Measurements from ENCODE around the gene TMEM185B.
"Not testable (repeated sequence)": the region's sequence is repeated elsewhere in the genome, so short reads cannot be mapped to it uniquely, and the experiment has no call there.

Gene TMEM185B

DNA sequence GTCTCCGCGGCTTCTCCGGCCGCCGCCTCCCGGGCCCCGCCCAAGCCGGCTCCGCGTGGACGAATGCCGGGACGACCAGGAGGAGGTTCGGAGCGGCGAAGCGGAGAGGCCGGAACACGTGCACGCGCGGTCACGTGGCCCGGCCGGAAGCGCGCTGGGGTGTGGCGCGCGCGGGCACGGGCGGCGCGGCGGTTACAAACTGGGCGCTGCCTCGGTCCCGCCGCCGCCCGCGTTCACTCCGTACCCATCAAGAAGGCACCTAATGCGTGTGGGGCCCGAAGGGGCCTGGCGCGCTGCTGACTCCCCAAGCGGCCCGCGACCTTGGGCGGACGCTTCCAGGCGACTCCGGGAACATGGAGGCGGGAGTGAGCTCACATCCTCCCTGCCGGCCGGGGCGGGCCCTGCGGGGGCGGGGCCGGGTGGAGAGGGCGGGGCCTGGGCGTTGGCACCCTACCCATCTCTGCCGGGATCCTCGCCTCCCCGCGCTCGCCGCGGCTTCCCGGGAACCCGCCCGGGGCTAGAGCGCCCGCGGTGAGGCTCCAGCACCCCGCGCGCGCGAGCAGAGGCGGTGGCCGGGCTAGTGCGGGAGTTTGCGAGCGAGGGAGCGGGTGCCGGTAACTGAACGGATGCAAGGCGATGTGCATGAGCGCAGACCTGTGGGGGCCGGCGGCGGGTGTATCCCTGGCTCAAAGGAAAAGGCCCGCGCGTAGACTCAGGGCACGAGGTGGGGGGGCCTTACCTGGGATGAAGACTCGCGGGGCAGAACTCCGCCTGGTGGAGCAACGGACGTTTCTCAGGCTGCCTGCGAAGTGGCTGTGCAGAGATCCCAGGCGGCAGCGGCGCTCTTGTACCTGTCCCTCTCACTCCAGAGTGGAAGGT, at the start of gene TMEM185B:
TSS of gene TMEM185B (minus strand) at position 367 of the 879 bp plus-strand sequence. CDS start 424 bp downstream, outside the sequence.
- DNase-seq: peak; percentile 53

DNA sequence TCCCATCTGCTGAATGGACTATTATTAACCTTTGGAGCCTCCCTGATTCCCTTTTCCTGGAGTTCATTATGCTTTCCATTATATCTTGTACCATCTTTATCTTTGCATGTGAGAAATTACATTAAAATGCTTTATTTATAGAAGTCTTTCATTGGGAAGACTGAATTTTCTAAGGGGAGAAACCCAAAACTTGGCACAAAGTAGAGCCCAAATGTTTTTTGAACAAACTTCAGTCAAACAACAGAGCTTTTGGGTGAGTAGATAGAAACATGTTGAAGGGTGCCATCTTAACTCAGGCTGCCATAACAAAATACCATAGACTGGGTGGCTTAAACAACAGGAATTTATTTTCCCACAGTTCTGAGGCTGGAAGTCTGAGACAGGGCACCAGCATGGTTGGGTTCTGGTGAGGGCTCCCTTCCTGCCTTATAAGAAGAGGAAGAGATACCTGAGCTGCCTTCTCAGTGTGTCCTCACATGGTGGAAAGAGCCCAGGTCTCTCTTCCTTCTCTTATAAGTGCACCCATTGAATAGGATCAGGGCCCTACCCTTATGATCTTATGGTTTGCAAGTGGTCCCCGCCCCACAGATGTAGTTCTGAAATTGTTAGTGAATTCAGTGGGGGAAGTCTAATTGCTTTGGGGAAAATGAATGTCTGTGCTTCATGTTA, 48.6 kb upstream of the TMEM185B start:
- no peak for DNase-seq

DNA sequence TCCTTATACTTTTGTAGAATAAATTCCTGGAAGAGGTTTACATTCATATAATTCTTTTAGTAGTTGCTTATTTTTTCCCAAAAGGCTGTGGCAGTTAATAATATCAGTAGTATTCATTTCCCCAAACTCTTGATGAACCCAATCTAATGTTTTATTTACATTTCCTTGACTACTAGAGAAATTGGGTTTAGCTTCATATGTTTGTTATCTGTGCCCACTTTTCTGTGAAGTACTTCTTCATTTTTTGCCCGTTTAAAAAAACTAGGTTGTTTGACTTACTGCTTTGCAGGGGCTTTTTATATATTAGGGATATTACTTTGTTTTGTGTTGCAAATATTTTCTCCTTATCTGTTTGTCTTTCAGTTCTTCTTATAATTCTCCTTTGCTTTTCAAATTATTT, 46.6 kb upstream of the TMEM185B start:
- no peak for DNase-seq

DNA sequence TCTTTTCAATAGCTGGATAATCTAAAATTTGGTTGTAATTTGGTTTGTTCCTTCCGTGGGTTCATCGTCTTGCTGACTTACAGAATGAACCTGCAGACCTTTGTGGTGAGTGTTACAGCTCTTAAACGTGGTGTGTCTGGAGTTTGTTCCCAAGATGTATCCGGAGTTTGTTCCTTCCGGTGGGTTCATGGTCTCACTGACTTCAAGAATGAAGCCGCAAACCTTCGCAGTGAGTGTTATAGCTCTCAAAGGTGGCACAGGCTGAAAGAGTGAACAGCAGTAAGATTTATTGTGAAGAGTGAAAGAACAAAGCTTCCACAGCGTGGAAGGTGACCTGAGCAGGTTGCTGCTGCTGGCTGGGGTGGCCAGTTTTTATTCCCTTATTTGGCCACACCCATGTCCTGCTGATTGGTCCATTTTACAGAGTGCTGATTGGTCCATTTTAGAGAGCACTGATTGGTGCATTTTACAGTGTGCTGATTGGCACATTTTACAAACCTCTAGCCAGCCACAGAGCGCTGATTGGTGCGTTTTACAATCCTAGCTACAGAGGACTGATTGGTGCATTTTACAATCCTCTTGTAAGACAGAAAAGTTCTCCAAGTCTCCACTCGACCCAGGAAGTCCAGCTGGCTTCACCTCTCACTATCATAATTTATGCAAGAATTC, 46.0 kb upstream of the TMEM185B start:
- no peak for DNase-seq

DNA sequence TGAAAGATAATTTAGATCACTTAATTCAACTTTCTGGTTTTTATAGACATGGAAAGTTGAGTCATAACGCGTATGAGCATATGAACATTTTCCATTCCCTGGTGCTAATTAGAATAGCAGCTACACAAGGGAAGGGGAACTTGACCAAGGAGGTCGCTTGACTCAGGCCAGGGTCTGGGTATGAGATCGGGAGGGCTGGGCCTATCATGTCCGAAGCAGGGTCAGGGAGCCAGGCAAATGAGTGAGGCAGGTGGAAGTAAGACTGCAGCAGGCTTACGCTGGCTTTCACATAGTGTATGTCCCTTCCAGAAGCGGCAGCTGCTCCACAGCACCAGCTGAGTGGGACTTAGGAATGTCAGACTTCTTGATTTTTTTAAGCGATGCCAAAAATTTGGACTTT, 44.1 kb upstream of the TMEM185B start:
- DNase-seq: no peak

DNA sequence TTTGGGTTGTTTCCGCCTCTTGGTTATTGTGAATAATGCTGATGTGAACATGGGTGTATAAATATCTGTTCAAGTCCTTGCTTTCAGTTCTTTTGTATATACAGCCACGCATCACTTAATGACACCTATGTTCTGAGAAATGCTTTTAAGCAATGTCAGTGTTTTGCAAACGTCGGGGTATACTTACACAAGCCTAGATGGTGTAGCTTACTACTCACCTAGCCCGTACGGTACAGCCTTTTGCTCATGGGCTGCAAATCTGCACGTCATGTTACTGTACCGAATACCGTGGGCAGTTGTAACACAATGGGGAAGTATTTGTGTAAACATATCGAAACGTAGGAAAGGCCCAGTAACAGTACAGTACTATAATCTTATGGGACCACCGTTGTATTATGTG, 41.8 kb upstream of the TMEM185B start:
- no peak for DNase-seq

DNA sequence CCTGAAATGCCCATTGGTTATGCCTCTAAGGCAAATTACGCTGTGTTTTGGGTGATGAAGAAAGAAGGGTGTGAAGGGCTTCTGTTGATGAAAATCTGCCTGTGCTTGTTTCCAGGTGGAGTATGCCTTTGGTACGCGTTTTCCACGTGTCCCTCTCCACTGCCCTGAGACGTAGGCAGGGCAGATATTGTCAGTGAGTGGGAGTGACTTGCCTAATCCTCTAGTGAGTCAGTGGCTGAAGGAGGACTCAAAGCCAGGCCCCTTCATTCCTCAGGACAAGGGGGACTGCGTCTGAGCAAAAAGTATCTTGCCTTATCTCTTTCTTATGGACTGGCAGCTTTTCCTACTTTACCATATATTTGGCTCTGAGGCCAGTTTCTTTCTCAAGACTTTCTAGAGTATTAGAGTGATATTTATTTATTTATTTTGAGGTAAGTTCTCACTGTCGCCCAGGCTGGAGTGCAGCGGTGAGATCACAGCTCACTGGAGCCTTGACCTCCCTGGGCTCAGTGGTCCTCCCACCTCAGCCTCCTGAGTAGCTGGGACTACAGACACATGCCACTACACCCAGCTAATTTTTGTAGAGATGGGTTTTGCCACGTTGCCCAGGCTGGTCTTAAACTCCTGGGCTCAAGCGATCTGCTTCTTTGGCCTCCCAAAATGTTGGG, 39.7 kb upstream of the TMEM185B start:
- no peak for DNase-seq

DNA sequence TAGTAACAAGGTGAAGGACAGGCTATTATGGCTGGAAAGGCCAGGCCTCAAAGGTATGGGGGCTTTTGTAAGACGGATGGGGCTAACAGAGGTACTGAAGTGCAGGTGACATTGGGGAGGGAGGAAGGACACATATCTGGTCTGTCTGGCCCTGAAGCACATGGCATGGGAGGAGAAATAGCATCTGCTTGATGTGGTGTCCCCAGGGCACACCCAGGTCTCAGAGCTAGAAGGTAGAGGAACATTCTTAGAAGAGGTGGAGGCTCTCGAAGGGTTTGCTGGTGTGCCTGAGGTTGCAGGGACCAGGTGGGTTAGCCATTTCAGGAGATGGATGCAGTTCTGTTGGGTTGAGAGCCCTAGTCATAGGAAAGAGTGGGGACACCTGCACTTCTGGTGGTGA, 39.0 kb upstream of the TMEM185B start:
- DNase-seq: no peak

DNA sequence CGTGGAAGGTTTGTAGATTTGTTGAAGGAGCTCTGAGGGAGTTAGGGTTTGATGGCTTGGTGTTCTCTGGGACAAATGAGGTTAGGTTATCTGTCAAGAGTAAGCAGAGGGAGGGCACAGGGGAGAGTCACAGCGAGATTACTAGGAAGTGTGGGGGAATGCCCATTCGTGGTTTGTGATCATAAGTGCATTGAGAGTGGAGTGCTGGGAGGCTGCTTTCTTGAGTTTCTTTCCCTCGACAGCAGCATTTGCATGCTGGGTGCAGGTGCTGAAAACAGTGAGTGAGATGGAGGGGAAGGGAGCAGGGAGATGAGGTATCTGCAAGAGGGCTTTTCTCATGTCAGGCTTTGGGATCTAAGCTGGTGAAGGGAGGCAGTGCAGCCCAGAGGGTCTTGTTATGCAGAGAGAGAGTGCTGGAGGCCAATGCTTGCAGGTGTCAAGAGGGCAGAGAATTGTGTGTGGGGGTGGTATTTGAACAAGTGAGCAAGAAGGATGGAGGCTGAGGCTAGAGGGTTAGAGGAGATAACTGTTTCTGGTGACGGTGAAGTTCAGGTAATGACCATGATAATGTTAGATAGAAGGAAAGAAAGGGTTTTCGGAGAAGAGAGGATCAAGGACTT, 38.3 kb upstream of the TMEM185B start:
- DNase-seq: no peak

DNA sequence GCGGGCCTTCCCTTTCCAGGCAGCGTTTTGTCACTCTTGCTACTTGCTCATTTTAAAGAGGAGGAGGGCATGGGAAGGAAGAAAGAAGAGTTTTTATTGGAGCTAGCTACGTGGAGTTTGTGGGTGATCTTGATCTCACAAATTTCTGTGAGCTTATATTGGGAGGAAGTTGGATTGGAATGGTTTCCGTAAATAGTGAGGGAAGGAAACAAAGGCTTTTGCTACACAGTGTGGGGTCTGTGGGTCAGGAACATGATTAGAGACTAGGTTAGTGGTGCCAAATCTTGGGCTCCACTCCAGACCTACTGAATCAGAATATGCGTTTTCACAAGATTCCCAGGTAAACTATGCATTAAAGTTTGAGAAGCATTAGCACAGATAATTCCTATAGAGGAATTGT, 37.5 kb upstream of the TMEM185B start:
- DNase-seq: no peak

DNA sequence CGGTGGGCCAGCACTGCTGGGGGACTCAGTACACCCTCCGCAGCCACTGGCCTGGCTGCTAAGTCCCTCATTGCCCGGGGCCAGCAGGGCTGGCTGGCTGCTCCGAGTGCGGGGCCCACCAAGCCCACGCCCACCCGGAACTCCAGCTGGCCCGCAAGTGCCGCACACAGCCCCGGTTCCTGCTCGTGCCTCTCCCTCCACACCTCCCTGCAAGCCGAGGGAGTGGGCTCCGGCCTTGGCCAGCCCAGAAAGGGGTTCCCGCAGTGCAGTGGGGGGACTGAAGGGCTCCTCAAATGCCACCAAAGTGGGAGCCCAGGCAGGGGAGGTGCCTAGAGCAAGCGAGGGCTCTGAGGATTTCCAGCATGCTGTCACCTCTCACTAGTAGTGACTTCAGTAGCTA, 36.7 kb upstream of the TMEM185B start:
- DNase-seq: not testable (repeated sequence)

DNA sequence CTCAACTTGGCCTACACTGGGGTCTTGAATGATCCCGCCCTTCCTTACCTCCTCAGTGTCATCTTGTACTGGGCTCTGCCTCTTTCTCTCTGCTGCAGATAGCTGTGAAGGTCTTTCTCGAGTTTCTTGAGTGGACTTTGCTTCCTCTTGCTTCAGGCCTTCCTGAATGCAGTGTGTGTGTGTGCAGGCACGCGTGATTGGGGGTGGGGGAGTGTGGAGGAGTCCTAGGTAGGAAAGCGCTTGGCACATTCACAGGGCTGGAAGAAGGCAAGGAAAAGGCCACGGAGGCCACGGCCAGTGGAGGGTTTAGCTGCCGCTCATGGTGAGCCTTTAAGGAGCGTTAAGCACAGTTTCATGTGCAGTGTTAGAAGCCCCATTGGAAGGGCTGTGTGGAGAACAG, 35.0 kb upstream of the TMEM185B start:
- no peak for DNase-seq

DNA sequence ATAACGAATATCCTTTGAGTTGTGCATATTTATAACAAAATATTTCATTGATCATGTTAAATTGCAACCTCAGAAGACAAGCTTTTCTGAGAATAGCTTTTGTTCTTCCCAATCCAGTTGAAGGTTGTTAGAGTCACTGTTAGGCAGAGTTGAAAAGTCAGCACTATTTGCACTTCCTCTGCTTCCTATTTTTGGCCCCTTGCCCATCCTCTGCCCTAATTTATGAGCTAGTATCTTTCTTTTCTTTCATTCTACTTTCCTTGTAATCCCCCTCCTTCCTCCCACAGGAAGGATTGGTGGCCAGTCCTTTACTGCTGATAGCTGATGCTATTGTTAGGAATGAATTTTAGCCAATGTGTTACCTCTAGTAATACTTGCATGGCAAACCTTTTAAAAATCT, 34.3 kb upstream of the TMEM185B start:
- DNase-seq: no peak

DNA sequence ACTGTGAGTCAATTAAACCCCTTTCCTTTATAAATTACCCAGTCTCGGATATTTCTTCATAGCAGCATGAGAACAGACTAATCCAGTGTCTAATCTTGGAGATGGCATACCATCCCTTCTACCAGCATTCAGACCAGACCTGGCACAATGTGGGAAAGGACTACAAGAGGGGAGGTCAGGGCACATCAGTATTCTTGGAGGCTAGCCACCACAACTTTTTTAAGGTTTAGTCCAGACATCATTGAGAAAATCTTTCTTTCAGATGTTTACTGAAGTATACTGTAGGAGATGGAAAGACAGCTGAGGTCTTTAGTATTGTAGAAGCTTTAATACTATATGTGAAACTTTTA, 33.4 kb upstream of the TMEM185B start:
- no peak for DNase-seq

DNA sequence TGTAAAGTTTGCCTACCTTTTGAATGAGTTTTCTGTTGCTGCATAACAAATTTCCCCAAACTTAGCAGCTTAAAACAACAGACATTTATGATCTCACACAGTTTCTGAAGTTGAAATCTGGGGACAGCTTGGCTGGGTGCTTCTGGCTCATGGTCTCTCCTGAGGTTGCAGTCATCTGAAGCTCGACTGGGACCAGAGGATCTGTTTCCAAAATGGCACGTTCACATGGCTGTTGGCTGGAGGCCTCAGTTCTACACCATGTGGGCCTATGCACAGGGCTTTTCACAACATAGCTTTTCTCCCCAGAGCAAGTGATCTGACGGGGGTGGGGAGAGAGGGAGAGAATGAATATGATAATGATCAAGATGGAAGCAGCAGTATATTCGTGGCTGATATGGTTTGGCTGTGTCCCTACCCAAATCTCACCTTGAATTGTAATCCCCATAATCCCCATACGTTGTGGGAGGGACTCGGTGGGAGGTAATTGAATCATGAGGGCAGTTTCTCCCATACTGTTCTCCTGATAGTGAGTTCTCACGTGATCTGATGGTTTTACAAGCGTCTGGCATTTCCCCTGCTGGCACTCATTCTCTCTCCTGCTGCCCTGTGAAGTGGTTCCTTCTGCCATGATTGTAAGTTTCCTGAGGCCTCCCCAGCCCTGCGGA, 32.9 kb upstream of the TMEM185B start:
- no peak for DNase-seq

DNA sequence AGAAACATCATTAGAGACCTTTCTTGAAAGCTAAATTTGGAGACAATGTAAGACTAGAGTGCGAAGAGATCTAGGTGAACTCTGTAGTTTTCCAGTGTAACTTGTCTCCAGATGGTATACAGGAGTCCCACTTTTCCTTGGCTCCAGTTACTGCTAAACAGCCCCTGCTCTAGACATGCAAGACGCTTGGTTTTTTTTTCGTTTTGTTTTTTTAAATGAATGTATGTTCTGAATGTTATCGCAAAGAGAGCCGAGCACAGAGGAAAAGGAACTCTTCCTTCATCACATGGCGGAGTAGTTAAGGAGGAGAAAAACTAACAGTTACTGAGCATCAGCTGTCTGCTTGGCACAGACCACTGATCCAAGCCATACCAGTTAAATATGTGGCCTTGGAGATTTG, 31.9 kb upstream of the TMEM185B start:
- no peak for DNase-seq

DNA sequence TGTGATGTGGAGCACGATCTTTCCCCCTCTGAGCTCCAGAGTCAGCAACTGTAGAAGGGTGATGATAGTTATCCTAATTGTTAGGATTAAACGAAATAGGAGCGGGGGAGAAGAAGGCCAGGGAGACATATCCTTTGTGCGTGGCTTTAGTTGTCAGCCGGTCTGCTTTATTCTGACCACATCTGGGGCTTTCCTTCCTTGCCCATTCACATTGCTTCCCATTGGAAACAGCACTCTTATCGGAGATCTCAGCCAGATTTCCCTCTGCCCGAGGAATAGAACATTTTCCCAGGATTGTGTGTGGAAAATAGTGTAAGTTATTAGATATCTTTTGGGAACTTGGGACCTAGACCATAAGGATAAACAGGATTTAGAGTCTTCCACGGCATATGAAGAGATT, 31.0 kb upstream of the TMEM185B start:
- DNase-seq: no peak

DNA sequence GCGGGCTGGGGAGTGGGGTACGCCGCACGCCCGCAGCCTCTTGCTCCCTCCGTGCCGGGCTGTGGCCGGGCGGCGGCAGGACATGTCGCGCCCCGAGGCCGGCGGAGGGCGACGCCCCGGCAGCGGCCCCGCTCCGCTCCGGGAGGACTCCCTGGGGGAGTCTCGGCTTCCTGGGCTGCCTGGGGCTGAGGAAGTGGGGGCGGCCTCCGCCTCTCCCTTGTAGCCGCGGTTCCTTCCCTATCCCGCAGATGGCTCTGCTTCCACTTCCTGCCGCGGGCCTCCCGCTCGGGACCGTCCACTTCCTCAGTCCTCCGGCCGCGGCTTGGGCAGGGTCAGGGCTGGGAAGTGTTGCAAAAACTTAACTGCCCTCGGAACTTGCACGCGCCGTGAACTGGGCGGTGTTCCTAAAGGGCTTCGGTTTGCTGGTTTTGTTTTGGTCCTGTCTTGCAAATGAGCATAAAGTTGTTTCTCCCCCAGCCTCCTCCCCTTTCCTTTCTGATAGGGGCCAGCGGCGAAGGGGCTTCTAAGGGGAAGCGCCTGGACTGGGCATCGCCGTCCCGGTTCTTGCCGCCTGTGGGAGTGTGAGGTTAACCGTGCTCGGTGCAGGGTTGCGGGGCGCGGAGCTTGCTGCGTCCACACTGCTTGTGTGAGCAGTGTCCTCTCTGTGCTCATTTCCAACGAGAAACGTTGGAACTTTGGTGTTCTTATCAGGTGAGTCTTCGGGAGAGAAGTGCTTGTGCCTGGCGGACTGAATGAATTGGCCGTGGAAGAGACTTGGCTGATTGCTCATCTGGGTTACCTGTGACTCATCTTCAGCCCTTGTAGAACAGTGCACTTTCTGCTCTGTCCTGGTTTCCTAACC, 30.1 kb upstream of the TMEM185B start:
- DNase-seq: no peak

DNA sequence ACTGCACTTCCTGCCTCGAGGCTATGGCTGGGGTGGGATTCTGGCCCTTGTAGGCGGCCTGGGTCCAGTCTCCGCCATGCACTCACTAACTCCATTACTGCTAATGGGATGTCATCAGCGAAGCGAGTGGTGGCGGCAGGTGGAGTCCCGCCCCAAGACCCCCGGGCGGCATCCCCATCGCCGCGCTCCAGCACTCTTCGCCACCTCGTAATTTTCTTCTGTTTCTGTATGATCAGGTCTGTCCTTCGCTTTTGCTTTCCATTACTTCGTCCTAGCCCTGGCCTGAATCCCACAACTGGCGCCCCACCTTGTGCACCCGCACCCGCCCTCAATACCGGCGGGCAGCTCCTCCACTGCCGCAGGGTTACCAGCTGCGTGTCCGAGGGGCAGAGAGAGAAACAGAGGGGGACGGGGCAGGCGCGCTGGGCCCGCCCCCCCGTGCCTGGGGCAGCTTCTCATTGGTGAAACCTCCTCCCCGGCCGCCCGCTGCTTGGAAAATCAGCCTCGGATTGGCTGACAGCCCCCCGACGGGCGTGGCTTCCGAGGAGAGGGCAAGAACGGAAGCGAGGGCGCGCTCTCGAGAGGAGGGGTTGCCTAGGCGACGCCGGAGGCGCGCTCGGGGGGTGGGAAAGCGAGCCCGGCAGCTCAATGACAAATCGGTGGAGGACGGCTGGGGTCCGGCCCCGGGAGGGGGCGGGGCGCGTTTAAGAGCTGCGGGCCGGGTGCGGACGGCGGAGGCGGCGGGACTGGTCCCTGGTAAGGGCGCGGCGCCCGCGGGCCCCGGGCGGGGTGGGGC, 29.2 kb upstream of the TMEM185B start, which contains the start of gene RALB:
TSS of gene RALB (plus strand) at position 628 of the 796 bp plus-strand sequence. CDS start 25,813 bp downstream, outside the sequence.
- DNase-seq: peak; percentile 95

DNA sequence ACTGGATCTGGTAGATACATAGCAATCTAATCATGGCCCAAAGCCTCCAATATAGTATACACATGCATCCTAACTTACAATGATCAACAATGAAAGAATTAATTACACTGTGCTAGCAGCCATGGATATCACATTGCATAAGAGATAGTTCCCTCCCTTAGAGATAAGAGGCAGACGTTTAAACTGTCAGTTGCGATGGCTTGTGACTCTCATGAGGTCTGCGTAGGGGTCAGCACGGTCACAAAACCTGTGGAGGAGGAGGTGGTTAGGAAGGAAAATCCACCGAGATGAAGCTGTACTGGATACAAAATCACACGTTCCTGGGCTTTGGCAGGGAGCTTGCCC, 28.7 kb upstream of the TMEM185B start:
- DNase-seq: no peak

Measured in NCI-H1048 (cell line).